ENCODE results near the gene FAM3C. TPM values are rescaled to one million over a fixed set of nuclear protein-coding genes. Genes with fewer than 3 reads are reported as not detected.

The FAM3C gene
- total and polyA plus RNA-seq, 2 of the 8 experiments (the other 6 are each of a cell fraction or from before 2014, with no cell fraction given), result 27.0 to 77.7 TPM

DNA sequence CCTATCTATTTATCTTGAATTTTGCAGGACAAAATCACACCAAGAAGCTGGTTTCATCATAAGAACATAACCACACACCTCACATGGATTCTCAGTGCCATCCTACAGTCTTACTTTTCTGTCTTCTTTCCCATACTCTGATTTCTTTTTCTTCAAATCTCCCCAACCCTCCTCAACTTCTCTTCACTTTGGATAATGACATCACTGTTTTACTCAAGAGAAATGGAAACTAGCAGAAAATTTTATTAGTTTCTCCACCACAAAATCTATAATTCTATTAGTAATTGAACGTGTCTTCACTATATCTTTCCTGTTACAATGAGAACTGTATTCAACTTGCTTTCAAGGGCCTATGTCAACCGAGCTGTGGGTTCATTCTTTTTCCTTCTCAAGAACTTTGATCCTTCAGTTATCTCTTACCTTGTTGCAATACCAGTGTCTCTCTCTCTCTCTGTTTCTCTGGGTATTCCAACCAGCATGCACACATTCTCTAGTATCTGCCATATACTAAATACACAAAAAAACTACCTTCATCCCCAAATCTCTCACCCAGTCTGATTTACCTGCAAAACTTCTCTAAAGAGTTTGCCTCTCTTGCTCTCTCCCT, 35.4 kb upstream of the FAM3C start (continued):
- TF ChIP-seq, protein P1, sequence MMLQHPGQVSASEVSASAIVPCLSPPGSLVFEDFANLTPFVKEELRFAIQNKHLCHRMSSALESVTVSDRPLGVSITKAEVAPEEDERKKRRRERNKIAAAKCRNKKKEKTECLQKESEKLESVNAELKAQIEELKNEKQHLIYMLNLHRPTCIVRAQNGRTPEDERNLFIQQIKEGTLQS (IDR thresholded peaks at IDR 0.05; ENCODE audit: insufficient read depth, low read depth, low read length), result no peak
- TF ChIP-seq POLR2AphosphoS5 (IDR thresholded peaks at IDR 0.05; ENCODE audit: low read depth, low read length), result no peak
- TF ChIP-seq EGR1 (IDR thresholded peaks at IDR 0.05; ENCODE audit: borderline replicate concordance, low read depth, low read length), result no peak
